HepG2 (cell line): ENCODE measurements around the gene MYO1B. TPM values are rescaled to one million over a fixed set of nuclear protein-coding genes. Genes with fewer than 3 reads are reported as not detected.

Experiments used
- ARID5B ChIP-seq: IDR thresholded peaks from 2 replicates; pipeline ENCODE4 v1.4.0; 2020; ENCODE audit warnings: mild to moderate bottlenecking, missing genetic modification reagents
- DMTF1 ChIP-seq: sonication (generic); formaldehyde crosslinking; IDR thresholded peaks from 2 replicates; pipeline ENCODE4 v1.4.0; 2020; ENCODE audit warnings: mild to moderate bottlenecking, missing genetic modification reagents
- DPF2 ChIP-seq: sonication (generic); formaldehyde crosslinking; IDR thresholded peaks from 2 replicates; pipeline ENCODE4 v1.4.0; 2020; ENCODE audit warnings: mild to moderate bottlenecking, low read depth, missing genetic modification reagents, borderline replicate concordance
- ELF1 ChIP-seq: sonication (generic); formaldehyde crosslinking; IDR thresholded peaks from 2 replicates; pipeline ENCODE4 v1.4.0; 2020; ENCODE audit warnings: missing genetic modification reagents
- FOXJ3 ChIP-seq: sonication (generic); formaldehyde crosslinking; IDR thresholded peaks from 2 replicates; pipeline ENCODE4 v1.4.0; 2020; ENCODE audit warnings: missing genetic modification reagents, mild to moderate bottlenecking, borderline replicate concordance
- HES4 ChIP-seq: sonication (generic); formaldehyde crosslinking; IDR thresholded peaks from 2 replicates; pipeline ENCODE4 v1.9.0; 2021; ENCODE audit warnings: mild to moderate bottlenecking, missing genetic modification reagents, borderline replicate concordance
- HOXA5 ChIP-seq: sonication (generic); formaldehyde crosslinking; IDR thresholded peaks from 2 replicates; pipeline ENCODE4 v1.4.0; 2020; ENCODE audit warnings: missing genetic modification reagents
- POGK ChIP-seq: sonication (generic); formaldehyde crosslinking; conservative IDR thresholded peaks from 2 replicates; pipeline ENCODE4 v1.8.0; 2022; ENCODE audit warnings: mild to moderate bottlenecking, moderate library complexity, missing genetic modification reagents
- SP1 ChIP-seq, 2 experiments: fragments of 450-650 bp in 1 of 2; sonication (generic) in 1 of 2; formaldehyde crosslinking in 1 of 2; IDR thresholded peaks; 2 replicates each; pipeline versions ENCODE4 v1.4.0 to v1.6.1; 2016 to 2020; ENCODE audit warnings: missing genetic modification reagents in 1 of 2
- SYNCRIP ChIP-seq: fragments of 200-400 bp; formaldehyde crosslinking; IDR thresholded peaks from 2 replicates; pipeline ENCODE4 v1.6.1; 2018; ENCODE audit warnings: mild to moderate bottlenecking, low read depth, low read length; ENCODE audit not compliant: insufficient read depth
- ZC3H13 ChIP-seq: sonication (generic); formaldehyde crosslinking; IDR thresholded peaks from 2 replicates; pipeline ENCODE4 v1.8.1; 2023; ENCODE audit warnings: mild to moderate bottlenecking, missing genetic modification reagents, moderate library complexity
- ZMAT3 ChIP-seq: sonication (generic); formaldehyde crosslinking; conservative IDR thresholded peaks from 2 replicates; pipeline ENCODE4 v1.7.0; 2021; ENCODE audit warnings: missing genetic modification reagents
- ZNF160 ChIP-seq: sonication (generic); formaldehyde crosslinking; IDR thresholded peaks from 2 replicates; pipeline ENCODE4 v1.8.0; 2022; ENCODE audit warnings: mild to moderate bottlenecking, inconsistent platforms, missing genetic modification reagents
- ZNF609 ChIP-seq: sonication (generic); formaldehyde crosslinking; IDR thresholded peaks from 2 replicates; pipeline ENCODE4 v1.4.0; 2020; ENCODE audit warnings: mild to moderate bottlenecking, missing genetic modification reagents, borderline replicate concordance
- ZNF615 ChIP-seq: sonication (generic); formaldehyde crosslinking; IDR thresholded peaks from 2 replicates; pipeline ENCODE4 v1.5.0; 2020; ENCODE audit warnings: mild to moderate bottlenecking, missing genetic modification reagents, borderline replicate concordance
- polyA plus RNA-seq, 8 experiments: library from polyadenylated mRNA; depleted of rRNA in 3 of 8; stranded (reverse) in 7 of 8; unstranded in 1 of 8; fragments of >200 nt; fragmentation: Illumina TruSeq in 4 of 8; extraction: Trizol in 4 of 8; gene quantifications; 2 replicates each; pipeline versions ENCODE4 v1.2.1 to v1.2.3, GENCODE V29; 2011 to 2016; ENCODE audit warnings: low read depth in 4 of 8, missing spikeins in 1 of 8, mixed read lengths in 1 of 8; ENCODE audit not compliant: insufficient read depth in 1 of 8
- total RNA-seq, 5 experiments: library from RNA; depleted of rRNA; stranded (reverse); fragments of >200 nt; fragmentation: Illumina TruSeq; extraction: Trizol; gene quantifications; 2 replicates each; pipeline ENCODE4 v1.2.3, GENCODE V29; 2016; ENCODE audit warnings: low read depth in 1 of 5

Gene MYO1B
- total and polyA plus RNA-seq, 2 of the 13 experiments (the other 11 are each of a cell fraction or from before 2014, with no cell fraction given), result 36.9 to 89.8 TPM

GRCh38 chr2:191247381-191248057 lies 2.3 kb downstream of the MYO1B start (continued):
- TF ChIP-seq SYNCRIP (no peak), HOXA5 (CRISPR knock-in tag) (peak; percentile 41; the same call in 1 of the 2 replicates), DMTF1 (CRISPR knock-in tag) (no peak), FOXJ3 (CRISPR knock-in tag) (peak; percentile 39; the same call in 1 of the 2 replicates), ZNF615 (CRISPR knock-in tag) (no peak), ZNF609 (0 out of 2 replicates have a peak, but pooled peaks have one; percentile 53), ZNF160 (peak; percentile 80; the same call in 1 of the 2 replicates), SP1 (IDR thresholded peaks at IDR 0.05) (no peak), SP1 (CRISPR knock-in tag; IDR thresholded peaks at IDR 0.05) (no peak), POGK (no peak), HES4 (no peak), ZC3H13 (CRISPR knock-in tag) (no peak), DPF2 (peak; percentile 85; the same call in 1 of the 2 replicates), ARID5B (CRISPR knock-in tag) (peak; percentile 94), ELF1 (peak; percentile 25; the same call in 1 of the 2 replicates), ZMAT3 (CRISPR knock-in tag) (no peak)
